Stimulated activated naive CD8-positive, alpha-beta T cell treated with anti-CD3 and anti-CD28 coated beads, Interleukin-15, Interleukin-2, amounts not matched to agents 100 U/mL and 50 U/mL, for 24 hours (primary cell): ENCODE data around the gene RASA3.
A peak's percentile ranks its signal among the peaks of the same experiment; 100 is the strongest.
"Not testable (repeated sequence)": the region's sequence is repeated elsewhere in the genome, so short reads cannot be mapped to it uniquely, and the experiment has no call there.

Source experiments
- ATAC-seq: fragments of 150-1000 bp; cut with Tn5 transposase; one replicate; pipeline ENCODE4 v1.10.0; 2021
- DNase-seq: peaks from one replicate; pipeline ENCODE4 v3.0.0; 2021

Gene RASA3

GRCh38 chr13:114112826-114113322 lies 19.5 kb downstream of the RASA3 start:
- peak; percentile 7 for DNase-seq
- no peak for ATAC-seq

GRCh38 chr13:114112231-114112825 lies 20.1 kb downstream of the RASA3 start:
- ATAC-seq: no peak
- peak; percentile 2 for DNase-seq

- ATAC-seq: no peak
- peak; percentile 27 for DNase-seq
These were observed 20.8 kb downstream of the RASA3 start for GRCh38 chr13:114111577-114111976.

GRCh38 chr13:114110830-114111189 lies 21.6 kb downstream of the RASA3 start:
- not testable (repeated sequence) for ATAC-seq
- DNase-seq: peak; percentile 1

- DNase-seq (peak; percentile 71), ATAC-seq (peak; percentile 78)
These were observed 22.2 kb downstream of the RASA3 start for GRCh38 chr13:114110091-114110829.

GRCh38 chr13:114109641-114110041 lies 22.8 kb downstream of the RASA3 start:
- ATAC-seq: peak; percentile 41
- DNase-seq: peak; percentile 69

- DNase-seq (peak; percentile 9), ATAC-seq (no peak)
These were observed 23.5 kb downstream of the RASA3 start for GRCh38 chr13:114108894-114109293.

GRCh38 chr13:114108141-114108761 lies 24.2 kb downstream of the RASA3 start:
- DNase-seq: peak; percentile 14
- no peak for ATAC-seq

GRCh38 chr13:114107686-114108081 lies 24.7 kb downstream of the RASA3 start:
- ATAC-seq (no peak), DNase-seq (peak; percentile 2)

- ATAC-seq: no peak
- DNase-seq: peak; percentile 6
These were observed 25.3 kb downstream of the RASA3 start for GRCh38 chr13:114106991-114107685.

- ATAC-seq: no peak
- peak; percentile 1 for DNase-seq
These were observed 25.9 kb downstream of the RASA3 start for GRCh38 chr13:114106526-114106925.

- ATAC-seq (no peak), DNase-seq (peak; percentile 8)
These were observed 26.8 kb downstream of the RASA3 start for GRCh38 chr13:114105521-114106225.

- ATAC-seq: peak; percentile 4
- DNase-seq: no peak
These were observed 27.5 kb downstream of the RASA3 start for GRCh38 chr13:114104655-114105520.

GRCh38 chr13:114103801-114104654 lies 28.4 kb downstream of the RASA3 start:
- ATAC-seq: peak; percentile 21
- DNase-seq: no peak

- DNase-seq, ATAC-seq: not testable (repeated sequence)
These were observed 29.2 kb downstream of the RASA3 start for GRCh38 chr13:114103289-114103621.

- ATAC-seq (no peak), DNase-seq (no peak)
These were observed 29.7 kb downstream of the RASA3 start for GRCh38 chr13:114102521-114103288.

- DNase-seq (no peak), ATAC-seq (no peak)
These were observed 30.3 kb downstream of the RASA3 start for GRCh38 chr13:114102131-114102520.

- DNase-seq (no peak), ATAC-seq (peak; percentile 26)
These were observed 30.9 kb downstream of the RASA3 start for GRCh38 chr13:114101358-114102130.
